Measurements from ENCODE around the gene LMAN1.

Gene LMAN1

GRCh38 chr18:59352250-59352855 lies 6.7 kb downstream of the LMAN1 start:
- DNase-seq (ENCODE audit: low read depth, low spot score): no peak
- in situ Hi-C loops (cut with HindIII; ENCODE audit: low sequenced_read_pairs): no loop called here
- H3K4me3 ChIP-seq (ENCODE audit: low read depth, low read length): no peak overlapping the region
- no peak for TF ChIP-seq CTCF (IDR thresholded peaks at IDR 0.05; ENCODE audit: low read depth, low read length)

DNA sequence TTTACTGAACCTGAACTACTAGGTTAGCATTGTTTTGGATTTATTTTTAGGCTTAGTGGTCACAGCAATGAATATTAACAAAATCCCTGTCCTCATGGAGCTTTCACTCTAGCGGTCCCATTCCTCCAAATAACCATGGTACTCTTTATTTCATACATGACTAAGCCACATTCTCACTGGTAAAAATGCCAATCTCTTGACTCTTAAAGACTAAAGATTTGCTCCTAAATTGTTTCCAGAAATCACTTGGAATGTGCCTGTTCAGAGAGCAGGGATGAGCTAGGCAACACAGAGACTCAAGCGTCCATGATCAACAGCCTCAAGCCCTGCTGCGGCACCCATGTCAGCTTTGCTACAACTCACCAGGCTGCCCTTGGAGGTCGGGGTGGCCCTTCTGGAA lies 13.5 kb downstream of the LMAN1 start:
- in situ Hi-C loops (cut with HindIII; ENCODE audit: low sequenced_read_pairs): no loop called here
- no peak for TF ChIP-seq CTCF (IDR thresholded peaks at IDR 0.05; ENCODE audit: low read depth, low read length)
- DNase-seq (ENCODE audit: low read depth, low spot score): no peak
- H3K4me3 ChIP-seq (ENCODE audit: low read depth, low read length): no peak overlapping the region

DNA sequence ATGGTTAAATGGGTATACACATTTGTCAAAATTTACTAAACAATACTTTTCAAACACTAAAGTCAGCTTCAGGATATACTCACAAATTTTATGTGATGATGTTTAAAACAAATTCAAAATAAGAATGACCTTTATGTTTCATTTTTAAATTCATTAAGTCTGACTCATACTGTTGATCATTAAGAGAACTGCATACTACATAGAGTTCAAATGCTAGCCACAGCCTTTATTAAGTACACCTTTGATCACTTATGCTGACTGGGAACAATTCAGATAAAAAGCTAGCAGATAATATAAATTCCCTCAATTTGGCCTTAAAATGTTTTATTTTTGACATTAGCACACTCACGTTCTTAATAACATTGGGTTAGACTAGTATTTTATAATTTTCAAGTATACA lies 14.1 kb downstream of the LMAN1 start:
- DNase-seq (ENCODE audit: low read depth, low spot score): no peak
- in situ Hi-C loops (cut with HindIII; ENCODE audit: low sequenced_read_pairs): no loop called here
- no peak overlapping the region for H3K4me3 ChIP-seq (ENCODE audit: low read depth, low read length)
- no peak for TF ChIP-seq CTCF (IDR thresholded peaks at IDR 0.05; ENCODE audit: low read depth, low read length)

DNA sequence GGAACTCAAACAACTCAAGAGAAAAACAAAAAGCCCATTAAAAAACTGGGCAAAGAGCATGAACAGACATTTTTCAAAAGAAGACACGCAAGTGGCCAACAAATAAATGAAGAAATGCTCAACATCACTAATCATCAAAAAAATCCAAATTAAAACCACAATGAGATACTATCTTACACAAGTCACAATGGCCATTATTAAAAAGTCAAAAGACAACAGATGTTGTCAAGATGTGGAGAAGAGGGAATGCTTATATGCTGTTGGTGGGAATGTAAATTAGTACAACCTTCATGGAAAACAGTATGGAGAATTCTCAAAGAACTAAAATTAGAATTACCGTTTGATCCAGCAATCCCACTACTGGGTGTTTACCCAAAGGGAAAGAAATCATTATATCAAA lies 15.1 kb downstream of the LMAN1 start:
- in situ Hi-C loops (cut with HindIII; ENCODE audit: low sequenced_read_pairs): no loop called here
- no peak for TF ChIP-seq CTCF (IDR thresholded peaks at IDR 0.05; ENCODE audit: low read depth, low read length)
- no peak overlapping the region for H3K4me3 ChIP-seq (ENCODE audit: low read depth, low read length)
- no peak for DNase-seq (ENCODE audit: low read depth, low spot score)

- in situ Hi-C loops (cut with HindIII; ENCODE audit: low sequenced_read_pairs): no loop called here
- H3K4me3 ChIP-seq (ENCODE audit: low read depth, low read length): no peak overlapping the region
- no peak for TF ChIP-seq CTCF (IDR thresholded peaks at IDR 0.05; ENCODE audit: low read depth, low read length)
- DNase-seq (ENCODE audit: low read depth, low spot score): no peak
These were observed 18.2 kb downstream of the LMAN1 start for GRCh38 chr18:59340817-59341216.

GRCh38 chr18:59340312-59340711 lies 18.8 kb downstream of the LMAN1 start:
- DNase-seq (ENCODE audit: low read depth, low spot score): no peak
- in situ Hi-C loops (cut with HindIII; ENCODE audit: low sequenced_read_pairs): no loop called here
- no peak for TF ChIP-seq CTCF (IDR thresholded peaks at IDR 0.05; ENCODE audit: low read depth, low read length)
- H3K4me3 ChIP-seq (ENCODE audit: low read depth, low read length): no peak overlapping the region

DNA sequence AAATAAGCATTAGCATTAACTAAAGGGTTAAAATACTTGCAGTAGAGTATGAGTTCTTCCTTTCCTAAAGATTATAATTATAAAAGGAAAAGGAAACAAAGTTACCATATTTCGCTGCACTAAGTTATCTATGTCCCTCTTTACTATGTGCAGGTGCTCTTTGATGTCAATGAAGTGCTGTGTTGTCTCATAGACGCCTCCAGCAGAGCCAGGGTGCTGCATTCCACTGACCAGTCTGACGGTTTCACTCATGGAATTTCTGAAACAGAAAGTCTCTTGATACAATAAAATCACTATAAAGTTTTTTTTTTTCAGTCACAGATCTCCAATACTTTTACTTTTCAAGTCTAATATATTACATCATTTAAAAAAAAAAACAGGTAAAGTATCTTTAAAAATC lies 26.1 kb downstream of the LMAN1 start:
- DNase-seq (ENCODE audit: low read depth, low spot score): no peak
- in situ Hi-C loops (cut with HindIII; ENCODE audit: low sequenced_read_pairs): no loop called here
- TF ChIP-seq CTCF (IDR thresholded peaks at IDR 0.05; ENCODE audit: low read depth, low read length): no peak
- H3K4me3 ChIP-seq (ENCODE audit: low read depth, low read length): no peak overlapping the region
